Measurements from ENCODE around the gene TMEM132D. TPM values are rescaled to one million over a fixed set of nuclear protein-coding genes. Genes with fewer than 3 reads are reported as not detected.

The TMEM132D gene
- total and polyA plus RNA-seq, 2 of the 4 experiments (the other 2 are of a cell fraction) = not detected

- no TSS peak for BruUV-seq (replicated peaks)
- dilution Hi-C loops (cut with HindIII; ENCODE audit: low sequenced_read_pairs, unreplicated experiment) = no loop called here
- in situ Hi-C loops (cut with MboI; ENCODE audit: low sequenced_read_pairs) = no loop called here
These were observed 176.7 kb downstream of the TMEM132D start for GRCh38 chr12:129727100-129727499.

More at GRCh38 chr12:129727100-129727499, 176.7 kb downstream of the TMEM132D start:
- no peak overlapping the region for H2AK9ac ChIP-seq (replicated peaks; ENCODE audit: low read depth, low read length, poor library complexity)
- no peaks in the 10 kb centered on the region for H3K27me3 ChIP-seq (ENCODE audit: control insufficient read depth, insufficient read depth, low read length)
- H2AFZ ChIP-seq (replicated peaks; ENCODE audit: low read length, poor library complexity) = no peak overlapping the region
- no peak overlapping the region for H4K8ac ChIP-seq (ENCODE audit: low read depth in 2 of 2, low read length in 2 of 2)
- intact Hi-C loops (cut with micrococcal nuclease) = no loop called here
- H2BK5ac ChIP-seq (ENCODE audit: low read depth, low read length, poor library complexity, severe bottlenecking) = no peak overlapping the region
- DNase-seq (no peak), ATAC-seq (ENCODE audit: low read depth) (no peak)
- H2AK5ac ChIP-seq (ENCODE audit: low read depth, low read length) = no peak overlapping the region
- no peak overlapping the region for H3K4ac ChIP-seq (ENCODE audit: low read depth, low read length)
- no peaks in the 10 kb centered on the region for H4K20me1 ChIP-seq (ENCODE audit: insufficient read depth, low read length)
- no peaks in the 10 kb centered on the region for H3K36me3 ChIP-seq (ENCODE audit: control insufficient read depth, insufficient read depth, low read length)
- H3K23ac ChIP-seq (ENCODE audit: low read depth, low read length) = no peak overlapping the region
- WGBS, 2 experiments (ENCODE audit: extremely low coverage in 2 of 2, insufficient read length in 1 of 2) = no CpG with 5 or more reads among the region's 3 CpGs
- CTCF ChIA-PET = no interaction called here
- H3K18ac ChIP-seq (ENCODE audit: low read depth, low read length) = no peak overlapping the region
- no peaks in the 10 kb centered on the region for H3K9me1 ChIP-seq (ENCODE audit: insufficient read depth, low read length)
- H4K91ac ChIP-seq (ENCODE audit: insufficient read depth, low read depth, low read length) = no peak overlapping the region
- no peak overlapping the region for H3K4me2 ChIP-seq (ENCODE audit: low read depth, low read length)
- no peak overlapping the region for H2BK20ac ChIP-seq (ENCODE audit: low read depth, low read length)
- no peaks in the 10 kb centered on the region for H3K4me1 ChIP-seq (ENCODE audit: control insufficient read depth, insufficient read depth, low read length)
- H3K9me3 ChIP-seq (ENCODE audit: control insufficient read depth, insufficient read depth, low read length) = peaks cover 32% of the 10 kb centered on the region
- no peak overlapping the region for H4K5ac ChIP-seq (ENCODE audit: low read depth, low read length)
- H2BK120ac ChIP-seq (ENCODE audit: low read depth, low read length) = no peak overlapping the region
- no peak overlapping the region for H2BK15ac ChIP-seq (ENCODE audit: low read depth, low read length)
- H3K9ac ChIP-seq (ENCODE audit: low read depth, low read length) = no peak overlapping the region
- POLR2A ChIA-PET (ENCODE audit: unreplicated experiment) = no interaction called here
- no peaks in the 10 kb centered on the region for H3K79me1 ChIP-seq (ENCODE audit: low read depth in 1 of 2, low read length in 2 of 2)
- H3K14ac ChIP-seq (replicated peaks; ENCODE audit: low read depth, low read length) = no peak overlapping the region
- H3K27ac ChIP-seq (ENCODE audit: insufficient read depth, low read length) = no peak overlapping the region
- H3K56ac ChIP-seq (ENCODE audit: extremely low read depth, insufficient read depth, low read length) = no peak overlapping the region
- H3K4me3 ChIP-seq (ENCODE audit: insufficient read depth, low read depth, low read length) = no peak overlapping the region
- no peak for TF ChIP-seq RCOR1 (IDR thresholded peaks at IDR 0.05; ENCODE audit: insufficient replicate concordance, low read length)
- TF ChIP-seq MAFK (IDR thresholded peaks at IDR 0.05; ENCODE audit: low read depth, low read length) = no peak
- TF ChIP-seq MXI1 (IDR thresholded peaks at IDR 0.05; ENCODE audit: borderline replicate concordance, low read depth, low read length) = no peak
- TF ChIP-seq, protein P1, sequence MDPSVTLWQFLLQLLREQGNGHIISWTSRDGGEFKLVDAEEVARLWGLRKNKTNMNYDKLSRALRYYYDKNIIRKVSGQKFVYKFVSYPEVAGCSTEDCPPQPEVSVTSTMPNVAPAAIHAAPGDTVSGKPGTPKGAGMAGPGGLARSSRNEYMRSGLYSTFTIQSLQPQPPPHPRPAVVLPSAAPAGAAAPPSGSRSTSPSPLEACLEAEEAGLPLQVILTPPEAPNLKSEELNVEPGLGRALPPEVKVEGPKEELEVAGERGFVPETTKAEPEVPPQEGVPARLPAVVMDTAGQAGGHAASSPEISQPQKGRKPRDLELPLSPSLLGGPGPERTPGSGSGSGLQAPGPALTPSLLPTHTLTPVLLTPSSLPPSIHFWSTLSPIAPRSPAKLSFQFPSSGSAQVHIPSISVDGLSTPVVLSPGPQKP (IDR thresholded peaks at IDR 0.05; ENCODE audit: borderline replicate concordance, low read depth, low read length) = no peak
- TF ChIP-seq POLR2A (IDR thresholded peaks at IDR 0.05; ENCODE audit: low read depth, low read length) = no peak
- TF ChIP-seq, protein P2, sequence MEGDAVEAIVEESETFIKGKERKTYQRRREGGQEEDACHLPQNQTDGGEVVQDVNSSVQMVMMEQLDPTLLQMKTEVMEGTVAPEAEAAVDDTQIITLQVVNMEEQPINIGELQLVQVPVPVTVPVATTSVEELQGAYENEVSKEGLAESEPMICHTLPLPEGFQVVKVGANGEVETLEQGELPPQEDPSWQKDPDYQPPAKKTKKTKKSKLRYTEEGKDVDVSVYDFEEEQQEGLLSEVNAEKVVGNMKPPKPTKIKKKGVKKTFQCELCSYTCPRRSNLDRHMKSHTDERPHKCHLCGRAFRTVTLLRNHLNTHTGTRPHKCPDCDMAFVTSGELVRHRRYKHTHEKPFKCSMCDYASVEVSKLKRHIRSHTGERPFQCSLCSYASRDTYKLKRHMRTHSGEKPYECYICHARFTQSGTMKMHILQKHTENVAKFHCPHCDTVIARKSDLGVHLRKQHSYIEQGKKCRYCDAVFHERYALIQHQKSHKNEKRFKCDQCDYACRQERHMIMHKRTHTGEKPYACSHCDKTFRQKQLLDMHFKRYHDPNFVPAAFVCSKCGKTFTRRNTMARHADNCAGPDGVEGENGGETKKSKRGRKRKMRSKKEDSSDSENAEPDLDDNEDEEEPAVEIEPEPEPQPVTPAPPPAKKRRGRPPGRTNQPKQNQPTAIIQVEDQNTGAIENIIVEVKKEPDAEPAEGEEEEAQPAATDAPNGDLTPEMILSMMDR (conservative IDR thresholded peaks at IDR 0.05; ENCODE audit: low read depth, low read length) = no peak
- TF ChIP-seq SMC3 (IDR thresholded peaks at IDR 0.05; ENCODE audit: low read depth, low read length) = no peak
- TF ChIP-seq RFX5 (IDR thresholded peaks at IDR 0.05; ENCODE audit: low read depth, low read length) = no peak
- TF ChIP-seq NFE2L2 (IDR thresholded peaks at IDR 0.05; ENCODE audit: low read depth, low read length) = no peak
- TF ChIP-seq CHD1 (IDR thresholded peaks at IDR 0.05; ENCODE audit: low read depth, low read length) = no peak
- TF ChIP-seq FOS (IDR thresholded peaks at IDR 0.05; ENCODE audit: low read depth, low read length) = no peak
- no peak for TF ChIP-seq BHLHE40 (IDR thresholded peaks at IDR 0.05; ENCODE audit: low read depth, low read length)
- no peak for TF ChIP-seq RAD21 (IDR thresholded peaks at IDR 0.05; ENCODE audit: low read length)
- TF ChIP-seq MAZ (IDR thresholded peaks at IDR 0.05; ENCODE audit: borderline replicate concordance, low read depth, low read length) = no peak
- TF ChIP-seq CEBPB (IDR thresholded peaks at IDR 0.05; ENCODE audit: low read depth, low read length) = no peak
- TF ChIP-seq USF2 (IDR thresholded peaks at IDR 0.05; ENCODE audit: low read depth, low read length) = no peak
